GM12864 (cell line): ENCODE results near the gene MYT1.

Experiments
- DNase-seq: peaks from one replicate; pipeline ENCODE4 v3.0.0-alpha.2; 2011; ENCODE audit warnings: low read depth
- H3K4me3 ChIP-seq: 2 replicates; pipeline ENCODE4 v1.5.1; 2011; ENCODE audit warnings: mild to moderate bottlenecking, low read depth, low read length, control low read depth
- CTCF ChIP-seq: IDR thresholded peaks from 2 replicates; pipeline ENCODE4 v1.5.1; 2011; ENCODE audit warnings: low read depth, mild to moderate bottlenecking, moderate library complexity, low read length, control low read depth, inconsistent platforms; ENCODE audit errors: missing control alignments

Gene MYT1

DNA sequence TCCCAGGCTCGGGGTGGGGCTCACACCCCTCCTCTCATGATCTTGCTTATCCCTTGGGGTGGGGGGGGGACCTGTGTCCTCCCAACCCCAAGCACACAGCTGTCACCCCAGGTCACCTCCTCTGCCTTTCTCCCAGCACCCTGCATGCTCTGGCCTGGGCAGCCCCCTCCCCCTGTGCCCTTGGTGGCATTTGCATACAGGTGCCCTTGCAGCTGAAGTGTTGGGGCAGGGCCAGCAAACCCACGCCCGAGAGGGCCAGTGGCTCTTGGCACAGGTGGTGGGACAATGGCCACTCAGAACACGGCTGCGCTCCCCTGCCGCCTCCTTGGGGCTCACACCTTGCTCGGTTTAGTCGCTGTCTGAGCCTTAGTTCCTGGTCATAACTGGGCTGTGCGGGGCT, 11.3 kb upstream of the MYT1 start:
- no peak for TF ChIP-seq CTCF
- H3K4me3 ChIP-seq = no peak overlapping the region
- no peak for DNase-seq

DNA sequence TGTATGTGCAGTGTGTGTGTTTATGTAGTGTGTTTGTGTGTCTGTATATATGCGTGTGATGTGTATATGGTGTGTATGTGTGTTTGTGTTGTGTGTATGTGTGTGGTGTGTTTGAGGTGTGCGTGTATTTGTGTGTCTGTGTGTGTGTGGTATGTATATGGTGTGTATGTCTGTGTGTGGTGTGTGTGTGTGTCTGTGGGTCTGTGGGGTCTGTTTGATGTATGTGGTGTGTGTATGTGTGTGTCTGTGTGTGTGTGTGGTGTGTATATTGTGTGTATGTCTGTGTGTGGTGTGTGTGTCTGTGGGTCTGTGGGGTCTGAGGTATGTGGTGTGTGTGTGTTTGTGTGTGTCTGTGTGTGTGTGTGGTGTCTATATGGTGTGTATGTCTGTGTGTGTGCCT, 10.8 kb upstream of the MYT1 start:
- no peak overlapping the region for H3K4me3 ChIP-seq
- TF ChIP-seq CTCF = no peak

DNA sequence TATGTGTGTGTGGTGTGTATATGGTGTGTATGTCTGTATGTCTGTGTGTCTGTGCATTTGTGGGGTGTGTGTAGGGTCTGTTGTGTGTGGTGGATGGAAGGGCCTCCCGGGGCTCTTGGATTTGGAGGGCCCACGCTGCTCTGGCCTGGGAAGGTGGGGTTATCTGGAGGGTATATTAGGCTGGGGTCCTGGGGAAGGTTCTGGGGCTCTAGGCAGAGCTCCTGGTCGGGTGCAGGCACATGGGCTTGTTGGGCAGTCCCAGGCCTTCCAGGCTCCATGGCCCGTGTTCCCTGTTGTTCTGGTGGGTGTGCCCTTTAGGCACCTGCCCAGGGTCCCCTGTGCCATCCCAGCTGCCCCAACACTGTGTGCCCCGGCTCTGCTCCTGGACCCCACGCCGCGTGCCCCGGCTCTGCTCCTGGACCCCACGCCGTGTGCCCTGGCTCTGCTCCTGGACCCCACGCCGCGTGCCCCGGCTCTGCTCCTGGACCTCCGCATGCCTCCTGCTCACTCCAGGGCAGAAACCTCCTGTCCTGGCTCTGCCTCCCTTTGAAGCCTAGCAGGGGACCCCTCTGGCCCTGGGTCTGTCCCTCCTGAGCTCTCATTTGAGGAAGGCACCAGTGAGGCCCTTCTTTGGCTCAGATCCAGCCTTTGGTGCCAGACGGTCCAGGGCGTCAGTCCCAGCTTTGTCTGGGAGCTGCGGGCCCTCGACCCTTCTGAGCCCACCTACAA, 10.2 kb upstream of the MYT1 start:
- DNase-seq = no peak
- H3K4me3 ChIP-seq = no peak overlapping the region
- TF ChIP-seq CTCF = no peak

More for the DNA sequence above, 10.8 kb upstream of the MYT1 start:
- no peak for DNase-seq

- H3K4me3 ChIP-seq = no peak overlapping the region
- no peak for DNase-seq
- TF ChIP-seq CTCF = no peak
Measured at GRCh38 chr20:64154590-64155257, 9.5 kb upstream of the MYT1 start.

- DNase-seq = no peak
- TF ChIP-seq CTCF = no peak
- no peak overlapping the region for H3K4me3 ChIP-seq
Measured at GRCh38 chr20:64155258-64156135, 8.8 kb upstream of the MYT1 start.

GRCh38 chr20:64156136-64156885, 7.9 kb upstream of the MYT1 start:
- no peak for DNase-seq
- H3K4me3 ChIP-seq = no peak overlapping the region
- TF ChIP-seq CTCF = no peak
